Caco-2 (cell line): ENCODE results near the gene ZNHIT1. TPM values are rescaled to one million over a fixed set of nuclear protein-coding genes. Genes with fewer than 3 reads are reported as not detected.

Experiments
- BruUV-seq: library from RNA; stranded (reverse); fragments of 400-500 nt; replicated peaks from 2 replicates; lab custom pipeline; 2021; lab: Mats Ljungman, UMichigan
- CTCF ChIA-PET: fragments of 300-600 bp; sonication (Branson Sonifier 250); formaldehyde crosslinking; loops from one replicate; lab custom pipeline; 2022; ENCODE audit warnings: antibody characterized with exemption; lab: Charles Lee
- POLR2A ChIA-PET: fragments of 300-600 bp; sonication (Branson Sonifier 250); formaldehyde crosslinking; loops from one replicate; lab custom pipeline; 2022; ENCODE audit warnings: antibody characterized with exemption; lab: Charles Lee
- DNase-seq, 2 experiments: peaks; one replicate each; pipeline versions ENCODE4 v3.0.0 to v3.0.0-alpha.2; 2020 to 2022
- H3K27me3 ChIP-seq: replicated peaks from 2 replicates; pipeline ENCODE4 v1.6.0; 2011; ENCODE audit warnings: low read length; ENCODE audit not compliant: control insufficient read depth, insufficient read depth
- H3K36me3 ChIP-seq: 2 replicates; pipeline ENCODE4 v1.5.1; 2011; ENCODE audit warnings: low read length; ENCODE audit not compliant: control insufficient read depth, insufficient read depth
- H3K4me1 ChIP-seq: fragments of 250-450 bp; sonication (Bioruptor Pico); 2 replicates; pipeline ENCODE4 v1.5.1; 2020; ENCODE audit warnings: mild to moderate bottlenecking
- H3K4me3 ChIP-seq: 2 replicates; pipeline ENCODE4 v1.5.1; 2011; ENCODE audit warnings: low read depth, mild to moderate bottlenecking, control low read depth, low read length
- H3K9me3 ChIP-seq: fragments of 250-450 bp; sonication (Bioruptor Pico); 2 replicates; pipeline ENCODE4 v1.5.1; 2020; ENCODE audit warnings: mild to moderate bottlenecking, moderate library complexity
- H3K27ac Mint-ChIP-seq: one replicate; pipeline ENCODE4 v1.8.0; 2022; ENCODE audit warnings: mixed read lengths; ENCODE audit not compliant: unreplicated experiment
- H3K27me3 Mint-ChIP-seq: one replicate; pipeline ENCODE4 v1.8.0; 2022; ENCODE audit warnings: mixed read lengths; ENCODE audit not compliant: insufficient read depth, unreplicated experiment
- H3K36me3 Mint-ChIP-seq: one replicate; pipeline ENCODE4 v1.8.0; 2022; ENCODE audit warnings: mild to moderate bottlenecking, mixed read lengths; ENCODE audit not compliant: insufficient read depth, unreplicated experiment
- H3K4me1 Mint-ChIP-seq: one replicate; pipeline ENCODE4 v1.8.0; 2022; ENCODE audit warnings: low read depth, mixed read lengths; ENCODE audit not compliant: unreplicated experiment
- H3K4me3 Mint-ChIP-seq: one replicate; pipeline ENCODE4 v1.8.0; 2022; ENCODE audit warnings: mild to moderate bottlenecking, moderate library complexity, mixed read lengths; ENCODE audit not compliant: unreplicated experiment
- H3K9me3 Mint-ChIP-seq: one replicate; pipeline ENCODE4 v1.8.0; 2022; ENCODE audit warnings: mixed read lengths; ENCODE audit not compliant: unreplicated experiment
- CTCF ChIP-seq, 2 experiments: fragments of 200-600 bp in 1 of 2; IDR thresholded peaks; 1 replicate in 1 of 2; 2 replicates in 1 of 2; pipeline versions ENCODE4 v1.5.1 to v1.8.0; 2011 to 2022; ENCODE audit warnings: antibody characterized with exemption in 1 of 2, control low read depth in 1 of 2, inconsistent platforms in 1 of 2, low read depth in 1 of 2, low read length in 1 of 2, mild to moderate bottlenecking in 1 of 2, moderate library complexity in 1 of 2; ENCODE audit not compliant: insufficient read depth in 1 of 2, severe bottlenecking in 1 of 2, unreplicated experiment in 1 of 2
- intact Hi-C: fragments of 100-400 bp; cut with micrococcal nuclease; formaldehyde crosslinking; loops from one replicate; pipeline ENCODE4 v1.10.0; 2022; ENCODE audit not compliant: unreplicated experiment
- total RNA-seq: library from RNA; stranded (reverse); gene quantifications from 2 replicates; pipeline ENCODE4 v1.2.3, GENCODE V29; 2022

ZNHIT1 gene
- total RNA-seq, 1 experiment from 2014 or later: 64.0 TPM

GRCh38 chr7:101169110-101169837 lies 48.7 kb upstream of the ZNHIT1 start:
- Histone ChIP-seq H3K27me3 (peaks cover 10% of the 10 kb centered on the region), H3K4me3 (no peak overlapping the region), H3K36me3 (no peaks in the 10 kb centered on the region), H3K9me3 (no peaks in the 10 kb centered on the region), H3K4me1 (peaks cover 36% of the 10 kb centered on the region)
- POLR2A ChIA-PET: no interaction called here
- TF ChIP-seq CTCF (IDR thresholded peaks at IDR 0.05; ENCODE audit: insufficient read depth in 1 of 2, low read depth in 1 of 2, low read length in 1 of 2, severe bottlenecking in 1 of 2, unreplicated experiment in 1 of 2): no peak
- peaks cover 56% of the 10 kb centered on the region for H3K27me3 Mint-ChIP-seq
- H3K9me3 Mint-ChIP-seq: no peaks in the 10 kb centered on the region
- peaks cover 45% of the 10 kb centered on the region for H3K4me1 Mint-ChIP-seq
- H3K27ac Mint-ChIP-seq: no peak overlapping the region
- CTCF ChIA-PET: interaction anchor here (2.0 kb wide), 1 partner anchor 25 kb away, joined by 8 read pairs; no protein-coding TSS in a partner anchor
- DNase-seq: no peak
- peaks cover 12% of the 10 kb centered on the region for H3K36me3 Mint-ChIP-seq
- intact Hi-C loops: loop anchor here (1.0 kb wide), 1 partner anchor 23 kb away; no protein-coding TSS in a partner anchor
- H3K4me3 Mint-ChIP-seq: no peak overlapping the region
- BruUV-seq: no TSS peak

- no TSS peak for BruUV-seq
- Mint-ChIP-seq H3K9me3 (no peaks in the 10 kb centered on the region), H3K36me3 (peaks cover 11% of the 10 kb centered on the region), H3K4me3 (no peak overlapping the region), H3K4me1 (peaks cover 45% of the 10 kb centered on the region), H3K27ac (no peak overlapping the region), H3K27me3 (peaks cover 59% of the 10 kb centered on the region)
- Histone ChIP-seq H3K4me1 (peaks cover 29% of the 10 kb centered on the region), H3K4me3 (no peak overlapping the region), H3K9me3 (no peaks in the 10 kb centered on the region), H3K36me3 (no peaks in the 10 kb centered on the region), H3K27me3 (peaks cover 10% of the 10 kb centered on the region)
- DNase-seq: peak; percentile 67 to 88
- intact Hi-C loops: loop anchor here (1.0 kb wide), 2 partner anchors 22 to 26 kb away; no protein-coding TSS in a partner anchor
- TF ChIP-seq CTCF (IDR thresholded peaks at IDR 0.05; ENCODE audit: insufficient read depth in 1 of 2, low read depth in 1 of 2, low read length in 1 of 2, severe bottlenecking in 1 of 2, unreplicated experiment in 1 of 2): peak; percentile 92 to 94
- POLR2A ChIA-PET: no interaction called here
- CTCF ChIA-PET: interaction anchor here (0.9 to 1.5 kb wide), 3 partner anchors 9 to 26 kb away, joined by 3 to 7 read pairs (median 6); no protein-coding TSS in a partner anchor
Measured at GRCh38 chr7:101169838-101170551, 48.0 kb upstream of the ZNHIT1 start.
